Measurements from ENCODE around the gene ANKRD53. TPM values are rescaled to one million over a fixed set of nuclear protein-coding genes. Genes with fewer than 3 reads are reported as not detected.
"Not testable (repeated sequence)": the region's sequence is repeated elsewhere in the genome, so short reads cannot be mapped to it uniquely, and the experiment has no call there.

Gene ANKRD53
- total RNA-seq, 1 donor from 2014 or later: 0.20 TPM

DNA sequence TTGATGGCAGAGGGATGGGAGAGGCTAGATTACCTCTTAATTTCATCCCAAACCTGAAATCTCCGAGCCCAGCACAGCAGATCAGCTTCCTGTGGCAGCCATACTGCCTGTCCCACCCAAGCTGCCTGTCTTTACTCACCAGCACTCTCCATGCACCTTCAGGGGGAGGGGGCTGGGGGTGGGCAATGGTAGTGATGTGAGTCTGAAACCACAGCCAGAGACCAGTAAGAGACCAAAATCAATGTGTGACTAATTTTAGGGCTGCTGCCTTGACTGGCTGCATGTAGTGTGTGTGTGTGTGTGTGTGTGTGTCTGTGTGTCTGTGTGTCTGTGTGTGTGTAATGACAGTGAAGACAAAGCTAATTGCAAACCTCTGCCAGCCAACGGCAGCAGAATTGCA is 27.9 kb downstream of the ANKRD53 start:
- no peak for DNase-seq (ENCODE audit: low read depth in 2 of 2)

GRCh38 chr2:71006955-71007799 is 28.7 kb downstream of the ANKRD53 start:
- DNase-seq (ENCODE audit: low read depth in 2 of 2): no peak

DNA sequence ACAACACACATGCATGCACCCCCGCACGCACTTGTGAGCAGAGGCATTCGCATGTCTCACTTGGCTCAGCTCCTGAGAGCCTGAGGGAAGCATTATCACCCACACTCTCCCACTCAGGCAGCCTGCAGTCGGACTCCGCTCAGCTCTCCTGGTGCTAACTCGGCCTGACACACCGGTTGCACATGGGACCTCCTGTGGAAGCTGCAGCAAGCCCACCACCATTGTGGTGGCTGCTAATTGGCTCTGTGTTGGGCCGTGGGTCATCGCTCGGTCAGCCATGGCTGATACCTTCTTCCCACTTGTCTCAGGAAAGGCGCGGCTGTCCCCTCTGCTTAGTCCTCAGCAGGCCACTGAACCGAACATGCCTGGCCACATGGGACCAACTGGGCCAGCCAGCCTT is 29.9 kb downstream of the ANKRD53 start:
- DNase-seq (ENCODE audit: low read depth in 2 of 2): no peak

GRCh38 chr2:71011786-71012185 is 33.4 kb downstream of the ANKRD53 start:
- not testable (repeated sequence) for DNase-seq (ENCODE audit: low read depth in 2 of 2)

DNA sequence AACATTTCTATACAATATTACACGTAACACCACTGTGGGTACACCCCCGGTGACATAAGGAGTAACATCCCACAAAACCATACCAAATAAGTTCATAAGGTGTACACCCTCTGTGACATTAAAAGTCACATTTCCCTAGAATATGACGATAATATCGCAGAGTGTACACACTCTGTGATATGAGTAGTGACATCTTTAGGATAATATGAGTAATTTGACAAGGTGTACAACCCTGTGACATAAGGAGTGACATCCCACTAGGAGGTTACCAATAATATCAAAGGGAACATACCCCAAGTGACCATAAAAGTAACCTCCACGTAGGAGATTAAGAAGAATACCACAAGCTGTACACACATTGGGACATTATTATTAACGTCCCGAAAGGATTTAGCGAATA is 40.2 kb downstream of the ANKRD53 start:
- DNase-seq (ENCODE audit: low read depth in 2 of 2): no peak

DNA sequence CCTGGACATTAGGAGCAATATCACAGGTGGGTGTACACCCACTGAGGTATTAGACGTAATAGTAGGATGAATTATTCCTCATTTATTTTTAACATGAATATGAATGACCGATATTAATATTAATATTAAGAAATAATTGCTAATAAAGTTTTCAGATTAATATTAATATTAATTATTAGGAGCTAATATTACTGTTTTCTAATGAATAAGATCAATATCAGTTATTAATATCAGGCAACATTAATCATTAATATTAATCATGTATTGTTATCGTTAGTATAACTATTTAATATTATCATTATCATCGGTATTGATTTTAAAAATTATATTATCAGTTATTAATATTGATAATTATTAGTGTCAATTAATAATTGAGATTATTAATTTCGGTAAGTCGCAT is 41.6 kb downstream of the ANKRD53 start:
- not testable (repeated sequence) for DNase-seq (ENCODE audit: low read depth in 2 of 2)

GRCh38 chr2:71021394-71021793 is 43.0 kb downstream of the ANKRD53 start:
- DNase-seq (ENCODE audit: low read depth in 2 of 2): not testable (repeated sequence)

GRCh38 chr2:71023553-71024243 is 45.3 kb downstream of the ANKRD53 start:
- DNase-seq (ENCODE audit: low read depth in 2 of 2): not testable (repeated sequence)

Other genes starting within 250 kb of the ANKRD53 start
- gene ADD2, start 210.4 kb upstream of the ANKRD53 start, total RNA-seq: 2.0 and 7.2 TPM in 2 replicates
- not detected in 2 replicates for gene FIGLA, start 188.0 kb upstream of the ANKRD53 start, total RNA-seq
- gene CLEC4F, start 158.0 kb upstream of the ANKRD53 start, total RNA-seq: under 0.01 TPM in 2 replicates
- under 0.01 TPM in 1 of 2 replicates, not detected in the other for gene CD207, start 142.8 kb upstream of the ANKRD53 start, total RNA-seq
- 0.22 TPM in 1 of 2 replicates, not detected in the other for gene VAX2, start 78.1 kb upstream of the ANKRD53 start, total RNA-seq
- not detected in 2 replicates for gene ATP6V1B1, start 42.7 kb upstream of the ANKRD53 start, total RNA-seq
- 21.6 and 26.0 TPM in 2 replicates for gene TEX261, start 16.2 kb downstream of the ANKRD53 start, total RNA-seq
- gene NAGK, start 90.0 kb downstream of the ANKRD53 start, total RNA-seq: 54.3 and 75.6 TPM in 2 replicates
- gene MCEE, start 151.6 kb downstream of the ANKRD53 start, total RNA-seq: 7.8 and 10.7 TPM in 2 replicates
- 11.8 and 14.9 TPM in 2 replicates for gene MPHOSPH10, start 152.0 kb downstream of the ANKRD53 start, total RNA-seq
- 0.65 and 1.8 TPM in 2 replicates for gene PAIP2B, start 248.5 kb downstream of the ANKRD53 start, total RNA-seq